GM04503 (cell line): ENCODE data around the gene SLC9A2.

Source experiments
- DNase-seq: peaks from one replicate; pipeline ENCODE4 v3.0.0-alpha.2; 2012; ENCODE audit warnings: low read depth

Gene SLC9A2

GRCh38 chr2:102618452-102619413 lies 620 bp upstream of the SLC9A2 start:
- no peak for DNase-seq

GRCh38 chr2:102620332-102620731 lies 979 bp downstream of the SLC9A2 start:
- DNase-seq: no peak

GRCh38 chr2:102621630-102622029 lies 2.3 kb downstream of the SLC9A2 start:
- DNase-seq: no peak

GRCh38 chr2:102622646-102623045 lies 3.3 kb downstream of the SLC9A2 start:
- no peak for DNase-seq

GRCh38 chr2:102630458-102630857 lies 11.1 kb downstream of the SLC9A2 start:
- no peak for DNase-seq

GRCh38 chr2:102632380-102633175 lies 13.2 kb downstream of the SLC9A2 start:
- DNase-seq: no peak

- DNase-seq: no peak
Measured at GRCh38 chr2:102634831-102635241, 15.5 kb downstream of the SLC9A2 start.

- DNase-seq: no peak
Measured at GRCh38 chr2:102635317-102635716, 16.0 kb downstream of the SLC9A2 start.

GRCh38 chr2:102636283-102636907 lies 17.0 kb downstream of the SLC9A2 start:
- DNase-seq: no peak

GRCh38 chr2:102637358-102637757 lies 18.0 kb downstream of the SLC9A2 start:
- no peak for DNase-seq

GRCh38 chr2:102639429-102639828 lies 20.1 kb downstream of the SLC9A2 start:
- DNase-seq: no peak

GRCh38 chr2:102652126-102652525 lies 32.8 kb downstream of the SLC9A2 start:
- DNase-seq: no peak

GRCh38 chr2:102657770-102658169 lies 38.4 kb downstream of the SLC9A2 start:
- DNase-seq: no peak

- DNase-seq: no peak
Measured at GRCh38 chr2:102660070-102660469, 40.7 kb downstream of the SLC9A2 start.

- no peak for DNase-seq
Measured at GRCh38 chr2:102660574-102660973, 41.2 kb downstream of the SLC9A2 start.

GRCh38 chr2:102661846-102662245 lies 42.5 kb downstream of the SLC9A2 start:
- DNase-seq: no peak

GRCh38 chr2:102662833-102663232 lies 43.5 kb downstream of the SLC9A2 start:
- no peak for DNase-seq

- no peak for DNase-seq
Measured at GRCh38 chr2:102663381-102663780, 44.0 kb downstream of the SLC9A2 start.

- DNase-seq: no peak
Measured at GRCh38 chr2:102664471-102664909, 45.1 kb downstream of the SLC9A2 start.

- DNase-seq: no peak
Measured at GRCh38 chr2:102667072-102667471, 47.7 kb downstream of the SLC9A2 start.

- DNase-seq: no peak
Measured at GRCh38 chr2:102668171-102668570, 48.8 kb downstream of the SLC9A2 start.

GRCh38 chr2:102669401-102669800 lies 50.0 kb downstream of the SLC9A2 start:
- no peak for DNase-seq
